ENCODE data around the gene KIAA1671.
A peak's percentile ranks its signal among the peaks of the same experiment; 100 is the strongest.

KIAA1671 gene

DNA sequence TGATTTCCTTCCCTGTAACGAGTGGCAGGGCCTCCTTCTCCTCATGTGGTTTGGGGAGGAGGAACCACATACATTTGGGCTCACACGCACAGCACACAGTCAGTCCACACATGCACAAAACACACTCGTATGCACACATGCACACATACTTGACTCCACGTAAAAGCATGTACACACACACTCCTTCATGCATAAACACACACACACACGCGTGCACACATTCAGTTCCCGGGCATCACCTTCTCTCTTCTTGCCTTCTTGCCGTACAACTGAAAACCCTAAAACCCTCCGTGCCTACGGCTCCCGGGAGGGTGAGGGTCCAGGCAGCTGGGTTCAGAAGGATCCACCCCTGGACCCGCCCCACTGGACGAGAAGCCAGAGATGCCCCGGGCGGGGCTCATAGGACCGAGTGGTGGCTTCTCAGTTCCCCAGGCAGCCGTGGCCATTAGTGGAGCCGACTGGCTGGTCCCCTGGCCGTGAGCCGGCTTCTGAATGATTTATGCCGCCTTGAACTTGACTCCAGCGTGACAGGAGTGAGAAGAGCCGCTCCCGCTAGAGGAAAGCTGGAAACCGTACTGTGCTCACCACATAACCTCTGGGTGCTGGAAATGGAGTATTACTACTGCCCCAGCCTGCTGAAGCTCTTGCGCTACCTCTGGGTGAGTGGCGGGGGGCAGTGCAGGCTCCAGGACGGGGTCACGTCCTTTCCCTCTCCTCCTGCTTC lies 117.4 kb downstream of the KIAA1671 start:
- DNase-seq = peak; percentile 67

GRCh38 chr22:25070956-25071355 lies 118.4 kb downstream of the KIAA1671 start:
- DNase-seq = no peak

DNA sequence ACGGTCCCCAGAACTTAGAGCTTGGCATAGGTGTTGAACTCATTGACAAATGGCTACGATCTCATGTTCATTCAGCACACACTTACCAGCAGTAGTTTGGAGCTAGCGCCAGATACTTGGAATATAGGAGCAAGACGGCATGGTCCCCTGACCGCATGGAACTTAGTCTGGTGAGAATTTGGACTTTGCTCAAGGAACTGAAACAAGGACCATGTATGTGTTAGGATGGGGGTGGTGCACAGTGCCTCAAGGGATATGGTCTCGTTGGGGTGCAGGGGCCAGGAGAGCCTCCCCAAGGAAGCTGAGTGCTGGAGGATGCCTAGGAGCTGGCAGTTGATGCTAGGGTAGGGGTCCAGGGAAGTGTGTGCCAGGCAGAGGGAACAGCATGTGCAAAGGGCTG lies 119.2 kb downstream of the KIAA1671 start:
- DNase-seq = no peak

DNA sequence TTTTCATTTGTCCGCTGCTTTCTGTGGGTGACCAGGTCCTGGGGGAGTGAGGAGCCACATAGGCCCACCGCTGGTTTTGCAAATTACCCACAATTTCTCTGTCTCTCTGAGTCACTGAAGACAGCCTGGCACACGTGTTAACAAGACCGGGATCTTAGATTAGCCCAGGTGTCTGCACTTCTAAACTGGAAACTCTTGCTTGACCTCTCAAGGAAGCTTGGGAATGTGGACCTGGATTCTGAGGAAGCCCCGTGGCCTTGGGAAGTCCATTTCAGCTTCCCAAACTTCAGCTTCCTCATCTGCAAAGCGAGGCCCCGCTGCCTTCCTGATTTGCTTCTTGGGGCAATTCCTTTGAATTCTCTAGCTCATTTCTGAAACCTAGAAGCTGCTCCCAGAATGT lies 119.9 kb downstream of the KIAA1671 start:
- no peak for DNase-seq

GRCh38 chr22:25076336-25076735 lies 123.8 kb downstream of the KIAA1671 start:
- no peak for DNase-seq

GRCh38 chr22:25077056-25077455 lies 124.5 kb downstream of the KIAA1671 start:
- no peak for DNase-seq

DNA sequence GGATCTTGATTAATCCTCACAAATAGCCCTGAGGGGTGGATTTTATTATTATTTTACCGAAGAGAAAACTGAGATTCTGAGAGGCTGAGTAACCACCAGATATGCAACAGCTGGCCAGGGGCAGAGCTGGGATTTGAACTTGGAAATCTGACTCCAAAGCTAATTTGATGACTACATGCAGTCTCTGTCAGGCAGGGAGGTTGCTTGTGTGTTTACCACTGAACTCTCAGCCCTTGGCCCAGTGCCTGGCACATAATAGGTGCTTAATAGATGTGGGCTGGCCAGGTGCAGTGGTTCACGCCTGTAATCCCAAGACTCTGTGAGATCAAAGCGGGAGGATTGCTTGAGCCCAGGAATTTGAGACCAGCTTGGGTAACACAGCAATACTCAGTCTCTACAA lies 125.4 kb downstream of the KIAA1671 start:
- DNase-seq = no peak

DNA sequence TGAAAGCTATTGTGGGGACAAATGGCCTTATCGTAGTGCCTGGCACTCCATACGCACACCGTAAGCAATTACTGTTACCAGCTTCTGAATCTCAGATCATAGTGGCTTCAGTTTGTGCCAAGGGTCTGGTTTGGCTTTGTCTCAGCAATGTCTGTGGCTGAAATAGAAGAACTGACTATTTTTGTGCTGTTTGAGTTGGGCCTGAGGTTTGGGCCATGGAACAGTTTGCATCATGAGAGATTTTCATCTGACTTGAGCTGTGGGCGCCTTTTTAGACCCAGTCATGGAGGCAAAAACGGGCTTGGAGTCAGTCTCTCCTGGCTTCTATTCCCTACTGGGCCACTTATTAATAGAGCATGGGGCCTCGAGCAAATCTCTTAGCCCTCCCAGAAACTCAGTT lies 126.1 kb downstream of the KIAA1671 start:
- no peak for DNase-seq

DNA sequence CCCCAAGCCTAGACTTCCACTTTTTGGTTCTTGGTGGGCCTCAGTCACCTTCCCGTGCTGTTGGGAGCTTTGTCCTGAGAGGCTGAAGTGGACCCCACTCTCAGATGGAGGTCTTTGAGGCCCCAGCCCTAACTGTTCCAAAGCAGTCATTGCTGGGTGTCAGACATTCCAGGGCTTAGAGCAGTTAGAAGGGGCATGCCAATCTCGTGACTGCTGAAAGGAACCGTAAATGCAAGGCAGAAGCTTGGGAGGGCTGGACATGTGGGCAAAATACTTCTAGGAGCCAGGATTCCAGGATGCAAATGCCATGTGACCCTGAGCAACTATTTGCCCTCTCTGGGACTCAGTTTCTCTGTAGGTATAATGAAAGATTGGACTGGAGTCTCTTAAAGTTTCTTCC lies 128.3 kb downstream of the KIAA1671 start:
- no peak for DNase-seq

- DNase-seq = peak; percentile 56
Measured at GRCh38 chr22:25081409-25081824, 128.9 kb downstream of the KIAA1671 start.

- no peak for DNase-seq
Measured at GRCh38 chr22:25082096-25082495, 129.6 kb downstream of the KIAA1671 start.

GRCh38 chr22:25083056-25083806 lies 130.7 kb downstream of the KIAA1671 start:
- no peak for DNase-seq

DNA sequence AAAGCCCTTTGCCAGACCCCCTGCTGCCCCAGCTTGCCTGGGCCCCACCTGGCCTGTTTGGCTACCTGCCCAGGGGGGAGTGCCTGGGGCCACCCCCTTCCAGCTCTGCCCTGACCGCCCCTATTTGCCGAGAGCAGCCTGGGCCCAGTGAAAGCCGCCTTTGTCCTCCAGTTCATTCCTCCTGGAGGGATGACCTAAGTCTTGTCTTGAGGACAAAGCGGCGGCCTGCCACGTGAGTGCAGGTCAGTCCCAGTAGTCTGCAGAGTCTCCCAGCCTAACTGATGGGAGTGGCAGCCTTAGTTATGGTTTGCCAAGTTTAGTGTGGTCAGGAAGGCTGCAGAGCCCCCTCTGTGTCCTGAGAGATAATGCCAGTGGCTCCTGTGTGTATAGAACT lies 131.3 kb downstream of the KIAA1671 start:
- no peak for DNase-seq

DNA sequence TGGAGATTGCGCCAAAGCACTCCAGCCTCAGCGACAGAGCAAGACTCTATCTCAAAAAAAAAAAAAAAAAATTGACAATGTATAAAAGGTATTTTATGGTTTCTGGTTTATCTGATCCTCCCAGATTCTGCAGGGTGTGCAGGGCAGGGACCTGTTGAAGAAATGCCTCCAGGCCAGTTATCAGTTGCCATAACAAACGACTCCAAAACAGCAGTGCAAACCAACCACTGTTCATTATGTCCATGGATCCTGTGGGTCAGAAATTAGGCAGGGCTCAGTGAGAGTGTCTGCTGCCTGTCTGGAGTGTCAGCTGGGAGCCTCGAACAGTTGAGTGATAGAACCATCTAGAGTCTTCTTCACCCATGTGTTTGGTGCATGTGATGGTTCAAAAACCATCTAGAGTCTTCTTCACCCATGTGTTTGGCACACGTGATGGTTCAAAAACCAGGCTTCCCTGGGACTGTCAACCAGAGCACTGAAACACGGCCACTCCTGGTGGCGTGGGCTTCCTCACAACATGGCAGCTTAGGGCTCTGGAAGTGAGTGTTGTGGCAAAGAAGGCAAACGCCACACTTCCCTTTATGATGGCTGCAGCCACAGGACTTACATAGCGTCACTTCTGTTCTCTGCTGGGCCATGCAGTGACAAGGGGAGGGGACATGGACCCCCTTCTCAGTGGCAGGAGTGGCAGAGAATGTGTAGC lies 132.0 kb downstream of the KIAA1671 start:
- no peak for DNase-seq

- no peak for DNase-seq
Measured at GRCh38 chr22:25085156-25085555, 132.6 kb downstream of the KIAA1671 start.

GRCh38 chr22:25085930-25086901 lies 133.7 kb downstream of the KIAA1671 start:
- peak; percentile 53 for DNase-seq

DNA sequence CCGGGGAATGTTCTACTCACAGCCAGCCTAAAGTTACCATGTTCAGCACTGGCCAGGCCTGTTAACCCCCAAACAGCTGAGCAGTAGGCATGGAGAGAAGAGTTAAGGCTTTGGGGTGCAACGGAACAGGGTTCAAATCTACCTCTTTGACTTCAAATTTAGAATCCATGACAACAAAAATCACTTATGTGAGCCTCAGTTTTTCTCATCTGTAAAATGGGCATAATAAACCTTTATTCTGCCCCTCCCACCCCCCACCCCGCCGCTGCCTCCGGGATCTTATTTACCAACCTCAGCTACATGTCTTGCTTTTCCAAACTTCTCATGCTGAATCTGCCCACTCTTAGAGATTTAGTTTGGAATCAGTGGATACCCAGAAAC lies 134.4 kb downstream of the KIAA1671 start:
- no peak for DNase-seq

DNA sequence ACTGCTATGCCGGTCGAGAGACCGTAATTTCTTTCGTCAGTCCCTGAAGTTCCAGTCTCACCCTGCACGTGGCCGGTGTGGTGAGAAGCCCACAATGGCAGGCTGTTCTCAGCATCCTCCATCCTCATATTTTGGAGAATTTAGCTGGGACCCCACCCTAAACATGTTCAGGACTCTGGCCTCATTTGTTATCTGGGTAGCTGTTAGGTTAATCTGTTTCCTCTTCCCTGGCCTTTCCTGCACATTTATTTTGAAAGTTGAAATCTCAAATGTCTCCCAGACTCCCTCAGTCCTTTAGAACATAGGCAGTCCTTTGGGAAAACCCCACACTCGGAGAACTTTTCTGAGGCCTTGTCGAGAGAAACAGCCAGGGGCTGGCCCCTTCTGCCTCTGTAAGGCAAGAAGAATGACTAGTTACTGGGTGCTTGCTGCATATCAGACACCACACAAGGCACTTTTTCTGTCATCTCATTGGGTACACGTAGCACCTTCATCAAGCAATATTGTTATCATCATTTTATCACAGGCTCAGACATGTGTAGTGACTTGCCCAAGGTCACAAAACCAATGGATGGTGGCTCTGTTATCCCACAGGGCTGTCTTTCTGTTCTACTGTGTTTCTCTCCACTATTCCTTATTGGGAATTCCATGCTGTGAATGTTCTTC lies 137.8 kb downstream of the KIAA1671 start:
- DNase-seq = no peak

GRCh38 chr22:25091458-25091857 lies 138.9 kb downstream of the KIAA1671 start:
- no peak for DNase-seq

GRCh38 chr22:25092119-25092518 lies 139.6 kb downstream of the KIAA1671 start:
- no peak for DNase-seq

DNA sequence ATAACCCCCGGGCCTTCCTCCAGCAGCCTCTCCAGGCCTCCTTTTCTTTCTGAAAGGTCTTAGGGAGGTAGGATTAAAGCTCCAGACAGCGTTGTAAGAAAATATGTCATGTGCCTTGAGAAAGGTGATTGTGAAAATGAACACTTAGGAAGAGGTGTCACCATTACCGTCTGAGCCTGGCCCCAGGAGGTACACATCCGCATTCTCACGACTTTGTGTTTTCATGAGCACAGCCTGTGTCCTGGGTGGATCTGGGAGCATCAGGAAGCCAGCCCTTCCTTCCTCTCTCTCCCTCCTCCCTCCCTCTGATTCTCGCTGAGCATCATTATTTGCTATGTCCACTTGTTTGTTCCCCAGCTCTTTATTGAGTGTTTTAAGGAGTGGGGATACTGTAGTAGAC lies 142.1 kb downstream of the KIAA1671 start:
- no peak for DNase-seq

GRCh38 chr22:25095869-25096268 lies 143.4 kb downstream of the KIAA1671 start:
- DNase-seq = no peak

Measured in eye (tissue), 1 donor.